GM23338 (cell line): ENCODE results near the gene CASS4. TPM values are rescaled to one million over a fixed set of nuclear protein-coding genes. Genes with fewer than 3 reads are reported as not detected.

Experiments
- ATAC-seq: fragments of 200-7000 bp; cut with Tn5 transposase; 3 replicates; pipeline ENCODE4 v1.9.1; 2020
- DNase-seq: peaks from one replicate; pipeline ENCODE4 v3.0.0-alpha.2; 2015; ENCODE audit warnings: low spot score
- H2AFZ ChIP-seq: fragments of 200-600 bp; sonication (generic); 2 replicates; pipeline ENCODE4 v1.8.0; 2016; ENCODE audit warnings: antibody characterized with exemption, mild to moderate bottlenecking, moderate library complexity
- H3F3A ChIP-seq: fragments of 200-600 bp; sonication (generic); replicated peaks from 2 replicates; pipeline ENCODE4 v1.8.0; 2017; ENCODE audit warnings: antibody characterized with exemption, mixed run types, low read depth
- H3K27ac ChIP-seq: fragments of 200-600 bp; sonication (generic); 2 replicates; pipeline ENCODE4 v1.6.1; 2016; ENCODE audit warnings: low read depth
- H3K27me3 ChIP-seq: fragments of 200-600 bp; sonication (generic); 2 replicates; pipeline ENCODE4 v1.8.0; 2016; ENCODE audit warnings: mild to moderate bottlenecking, mixed run types, moderate library complexity; ENCODE audit not compliant: insufficient read depth
- H3K36me3 ChIP-seq: fragments of 200-600 bp; sonication (generic); 2 replicates; pipeline ENCODE4 v1.8.0; 2016; ENCODE audit warnings: mild to moderate bottlenecking; ENCODE audit not compliant: insufficient read depth
- H3K4me1 ChIP-seq: fragments of 200-600 bp; sonication (generic); 2 replicates; pipeline ENCODE4 v1.8.0; 2016; ENCODE audit warnings: mild to moderate bottlenecking, moderate library complexity; ENCODE audit not compliant: insufficient read depth
- H3K4me2 ChIP-seq: fragments of 200-600 bp; sonication (generic); 2 replicates; pipeline ENCODE4 v1.7.1; 2017; ENCODE audit warnings: mixed run types
- H3K4me3 ChIP-seq: fragments of 200-600 bp; sonication (generic); 2 replicates; pipeline ENCODE4 v1.6.1; 2016; ENCODE audit warnings: mixed run types
- H3K79me2 ChIP-seq: fragments of 200-600 bp; sonication (generic); replicated peaks from 2 replicates; pipeline ENCODE4 v1.8.0; 2017; ENCODE audit warnings: mild to moderate bottlenecking; ENCODE audit not compliant: insufficient read depth
- H3K9me2 ChIP-seq: fragments of 200-600 bp; sonication (generic); 2 replicates; pipeline ENCODE4 v1.8.0; 2017; ENCODE audit not compliant: insufficient read depth
- H4K20me1 ChIP-seq: fragments of 200-600 bp; sonication (generic); replicated peaks from 2 replicates; pipeline ENCODE4 v1.8.0; 2017; ENCODE audit warnings: mild to moderate bottlenecking; ENCODE audit not compliant: insufficient read depth
- H3K27ac Mint-ChIP-seq: 2 replicates; pipeline ENCODE4 v1.8.0; 2020; ENCODE audit warnings: inconsistent platforms, mild to moderate bottlenecking, moderate library complexity, mixed read lengths
- H3K27me3 Mint-ChIP-seq: 3 replicates; pipeline ENCODE4 v1.8.0; 2022; ENCODE audit warnings: low read depth, mild to moderate bottlenecking, moderate library complexity, mixed read lengths, inconsistent platforms; ENCODE audit not compliant: insufficient read depth, poor library complexity
- H3K36me3 Mint-ChIP-seq: 3 replicates; pipeline ENCODE4 v1.8.0; 2021; ENCODE audit warnings: low read depth, mild to moderate bottlenecking, inconsistent platforms, moderate library complexity, mixed read lengths
- H3K4me1 Mint-ChIP-seq: 3 replicates; pipeline ENCODE4 v1.8.0; 2020; ENCODE audit warnings: mild to moderate bottlenecking, inconsistent platforms, mixed read lengths
- H3K4me3 Mint-ChIP-seq: 3 replicates; pipeline ENCODE4 v1.8.0; 2021; ENCODE audit warnings: moderate library complexity, mild to moderate bottlenecking, inconsistent platforms, mixed read lengths
- H3K9me3 Mint-ChIP-seq: 3 replicates; pipeline ENCODE4 v1.8.0; 2020; ENCODE audit warnings: moderate library complexity, mild to moderate bottlenecking, inconsistent platforms, mixed read lengths
- CREB1 ChIP-seq: fragments of 250-450 bp; sonication (Bioruptor Pico); IDR thresholded peaks from 2 replicates; pipeline ENCODE4 v1.5.0; 2020; ENCODE audit warnings: low read depth, mild to moderate bottlenecking, moderate library complexity
- EZH2 ChIP-seq: fragments of 200-600 bp; sonication (generic); IDR thresholded peaks from one replicate; pipeline ENCODE4 v1.8.0; 2017; ENCODE audit warnings: antibody characterized with exemption, mild to moderate bottlenecking, low read depth; ENCODE audit not compliant: unreplicated experiment
- EZH2phosphoT487 ChIP-seq: fragments of 200-600 bp; sonication (generic); IDR thresholded peaks from one replicate; pipeline ENCODE4 v1.8.1; 2018; ENCODE audit warnings: antibody characterized with exemption; ENCODE audit not compliant: unreplicated experiment
- JUNB ChIP-seq: IDR thresholded peaks from one replicate; pipeline ENCODE4 v1.6.1; 2016; ENCODE audit warnings: antibody characterized with exemption; ENCODE audit not compliant: unreplicated experiment
- NANOG ChIP-seq: IDR thresholded peaks from 2 replicates; pipeline ENCODE4 v1.6.1; 2016; ENCODE audit warnings: antibody characterized with exemption, borderline replicate concordance
- POLR2AphosphoS5 ChIP-seq: IDR thresholded peaks from 2 replicates; pipeline ENCODE4 v1.6.1; 2016; ENCODE audit warnings: antibody characterized with exemption, low read depth
- STAT1 ChIP-seq: IDR thresholded peaks from one replicate; pipeline ENCODE4 v1.6.1; 2016; ENCODE audit warnings: antibody characterized with exemption; ENCODE audit not compliant: unreplicated experiment
- ZNF114 ChIP-seq: fragments of 250-450 bp; sonication (Bioruptor Pico); IDR thresholded peaks from 2 replicates; pipeline ENCODE4 v1.5.0; 2020; ENCODE audit warnings: mild to moderate bottlenecking, moderate library complexity
- ZNF331 ChIP-seq: fragments of 250-450 bp; sonication (Bioruptor Pico); IDR thresholded peaks from 2 replicates; pipeline ENCODE4 v1.5.0; 2020; ENCODE audit warnings: low read depth, mild to moderate bottlenecking, moderate library complexity
- ZNF462 ChIP-seq: fragments of 250-450 bp; sonication (Bioruptor Pico); IDR thresholded peaks from 2 replicates; pipeline ENCODE4 v1.5.0; 2020; ENCODE audit warnings: mild to moderate bottlenecking, moderate library complexity
- polyA plus RNA-seq: library from polyadenylated mRNA; unstranded; fragments of >200 nt; fragmentation: Nextera tagmentation; extraction: Ambion mirVana; gene quantifications from 2 replicates; pipeline ENCODE4 v1.2.1, GENCODE V29; 2016
- total RNA-seq: library from RNA; depleted of rRNA; stranded (reverse); fragments of >200 nt; shearing (Covaris generic); gene quantifications from 2 replicates; pipeline ENCODE4 v1.2.3, GENCODE V29; 2014
- TF ChIP-seq, protein P1 (sequence below), 2 experiments: fragments of 200-600 bp in 1 of 2; sonication (generic) in 1 of 2; conservative IDR thresholded peaks; 2 replicates each; pipeline versions ENCODE4 v1.5.1 to v1.6.1; 2016 to 2017; ENCODE audit warnings: antibody characterized with exemption in 2 of 2, low read depth in 2 of 2, mild to moderate bottlenecking in 2 of 2, moderate library complexity in 1 of 2
- TF ChIP-seq, protein P2 (sequence below): IDR thresholded peaks from 2 replicates; pipeline ENCODE4 v1.6.1; 2016; ENCODE audit warnings: antibody characterized with exemption
- TF ChIP-seq, protein P3 (sequence below): IDR thresholded peaks from one replicate; pipeline ENCODE4 v1.6.1; 2018; ENCODE audit warnings: antibody characterized with exemption; ENCODE audit not compliant: unreplicated experiment

CASS4 gene
- total and polyA plus RNA-seq, 2 experiments from 2014 or later: not detected

- Histone ChIP-seq H3K79me2 (no peaks in the 10 kb centered on the region), H3K27ac (no peak overlapping the region), H3K9me2 (no peaks in the 10 kb centered on the region), H3F3A (no peaks in the 10 kb centered on the region), H4K20me1 (no peaks in the 10 kb centered on the region), H3K4me3 (no peak overlapping the region), H3K4me2 (no peak overlapping the region), H3K27me3 (no peaks in the 10 kb centered on the region), H3K36me3 (no peaks in the 10 kb centered on the region), H2AFZ (no peak overlapping the region), H3K4me1 (no peaks in the 10 kb centered on the region)
- H3K4me1 Mint-ChIP-seq: no peaks in the 10 kb centered on the region; the same call in 2 of the 3 replicates
- H3K27ac Mint-ChIP-seq: no peak overlapping the region
- H3K36me3 Mint-ChIP-seq: no peaks in the 10 kb centered on the region; the same call in 2 of the 3 replicates
- ATAC-seq: no peak
- no peak overlapping the region for H3K4me3 Mint-ChIP-seq
- peaks cover 18% of the 10 kb centered on the region for H3K27me3 Mint-ChIP-seq
- TF ChIP-seq, protein P1, sequence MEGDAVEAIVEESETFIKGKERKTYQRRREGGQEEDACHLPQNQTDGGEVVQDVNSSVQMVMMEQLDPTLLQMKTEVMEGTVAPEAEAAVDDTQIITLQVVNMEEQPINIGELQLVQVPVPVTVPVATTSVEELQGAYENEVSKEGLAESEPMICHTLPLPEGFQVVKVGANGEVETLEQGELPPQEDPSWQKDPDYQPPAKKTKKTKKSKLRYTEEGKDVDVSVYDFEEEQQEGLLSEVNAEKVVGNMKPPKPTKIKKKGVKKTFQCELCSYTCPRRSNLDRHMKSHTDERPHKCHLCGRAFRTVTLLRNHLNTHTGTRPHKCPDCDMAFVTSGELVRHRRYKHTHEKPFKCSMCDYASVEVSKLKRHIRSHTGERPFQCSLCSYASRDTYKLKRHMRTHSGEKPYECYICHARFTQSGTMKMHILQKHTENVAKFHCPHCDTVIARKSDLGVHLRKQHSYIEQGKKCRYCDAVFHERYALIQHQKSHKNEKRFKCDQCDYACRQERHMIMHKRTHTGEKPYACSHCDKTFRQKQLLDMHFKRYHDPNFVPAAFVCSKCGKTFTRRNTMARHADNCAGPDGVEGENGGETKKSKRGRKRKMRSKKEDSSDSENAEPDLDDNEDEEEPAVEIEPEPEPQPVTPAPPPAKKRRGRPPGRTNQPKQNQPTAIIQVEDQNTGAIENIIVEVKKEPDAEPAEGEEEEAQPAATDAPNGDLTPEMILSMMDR (conservative IDR thresholded peaks at IDR 0.05; ENCODE audit: low read depth in 2 of 2): no peak
- TF ChIP-seq EZH2phosphoT487 (no peak), ZNF114 (CRISPR knock-in tag) (no peak), POLR2AphosphoS5 (no peak), ZNF331 (CRISPR knock-in tag) (no peak), EZH2 (no peak), NANOG (no peak), CREB1 (CRISPR knock-in tag) (no peak), JUNB (no peak), ZNF462 (CRISPR knock-in tag) (no peak), STAT1 (no peak)
- TF ChIP-seq, protein P2, sequence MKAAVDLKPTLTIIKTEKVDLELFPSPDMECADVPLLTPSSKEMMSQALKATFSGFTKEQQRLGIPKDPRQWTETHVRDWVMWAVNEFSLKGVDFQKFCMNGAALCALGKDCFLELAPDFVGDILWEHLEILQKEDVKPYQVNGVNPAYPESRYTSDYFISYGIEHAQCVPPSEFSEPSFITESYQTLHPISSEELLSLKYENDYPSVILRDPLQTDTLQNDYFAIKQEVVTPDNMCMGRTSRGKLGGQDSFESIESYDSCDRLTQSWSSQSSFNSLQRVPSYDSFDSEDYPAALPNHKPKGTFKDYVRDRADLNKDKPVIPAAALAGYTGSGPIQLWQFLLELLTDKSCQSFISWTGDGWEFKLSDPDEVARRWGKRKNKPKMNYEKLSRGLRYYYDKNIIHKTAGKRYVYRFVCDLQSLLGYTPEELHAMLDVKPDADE: no peak
- TF ChIP-seq, protein P3, sequence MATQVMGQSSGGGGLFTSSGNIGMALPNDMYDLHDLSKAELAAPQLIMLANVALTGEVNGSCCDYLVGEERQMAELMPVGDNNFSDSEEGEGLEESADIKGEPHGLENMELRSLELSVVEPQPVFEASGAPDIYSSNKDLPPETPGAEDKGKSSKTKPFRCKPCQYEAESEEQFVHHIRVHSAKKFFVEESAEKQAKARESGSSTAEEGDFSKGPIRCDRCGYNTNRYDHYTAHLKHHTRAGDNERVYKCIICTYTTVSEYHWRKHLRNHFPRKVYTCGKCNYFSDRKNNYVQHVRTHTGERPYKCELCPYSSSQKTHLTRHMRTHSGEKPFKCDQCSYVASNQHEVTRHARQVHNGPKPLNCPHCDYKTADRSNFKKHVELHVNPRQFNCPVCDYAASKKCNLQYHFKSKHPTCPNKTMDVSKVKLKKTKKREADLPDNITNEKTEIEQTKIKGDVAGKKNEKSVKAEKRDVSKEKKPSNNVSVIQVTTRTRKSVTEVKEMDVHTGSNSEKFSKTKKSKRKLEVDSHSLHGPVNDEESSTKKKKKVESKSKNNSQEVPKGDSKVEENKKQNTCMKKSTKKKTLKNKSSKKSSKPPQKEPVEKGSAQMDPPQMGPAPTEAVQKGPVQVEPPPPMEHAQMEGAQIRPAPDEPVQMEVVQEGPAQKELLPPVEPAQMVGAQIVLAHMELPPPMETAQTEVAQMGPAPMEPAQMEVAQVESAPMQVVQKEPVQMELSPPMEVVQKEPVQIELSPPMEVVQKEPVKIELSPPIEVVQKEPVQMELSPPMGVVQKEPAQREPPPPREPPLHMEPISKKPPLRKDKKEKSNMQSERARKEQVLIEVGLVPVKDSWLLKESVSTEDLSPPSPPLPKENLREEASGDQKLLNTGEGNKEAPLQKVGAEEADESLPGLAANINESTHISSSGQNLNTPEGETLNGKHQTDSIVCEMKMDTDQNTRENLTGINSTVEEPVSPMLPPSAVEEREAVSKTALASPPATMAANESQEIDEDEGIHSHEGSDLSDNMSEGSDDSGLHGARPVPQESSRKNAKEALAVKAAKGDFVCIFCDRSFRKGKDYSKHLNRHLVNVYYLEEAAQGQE: no peak
- DNase-seq: no peak
- no peaks in the 10 kb centered on the region; the same call in 2 of the 3 replicates for H3K9me3 Mint-ChIP-seq
Observed at GRCh38 chr20:56430957-56431356, 18.9 kb downstream of the CASS4 start.
